AG04449 (cell line): ENCODE data around the gene UQCRH.

Experiments
- CTCF ChIA-PET: fragments of 350-600 bp; formaldehyde crosslinking; extraction: SDS; loops from one replicate; lab custom pipeline; 2021; ENCODE audit warnings: antibody characterized with exemption; lab: Yijun Ruan, JAX
- POLR2A ChIA-PET: fragments of 400-600, 350-600 bp; formaldehyde crosslinking; extraction: SDS; loops from one replicate; lab custom pipeline; 2020; ENCODE audit warnings: antibody characterized with exemption, inconsistent platforms; lab: Yijun Ruan, JAX
- DNase-seq: peaks from one replicate; pipeline ENCODE4 v3.0.0-alpha.2; 2010; ENCODE audit warnings: low read depth, low spot score
- H3K4me3 ChIP-seq: 2 replicates; pipeline ENCODE4 v1.5.1; 2011; ENCODE audit warnings: low read depth, mild to moderate bottlenecking, control low read depth, low read length
- CTCF ChIP-seq: IDR thresholded peaks from one replicate; pipeline ENCODE4 v1.5.1; 2011; ENCODE audit warnings: mild to moderate bottlenecking, moderate library complexity, low read length, control low read depth, inconsistent platforms; ENCODE audit not compliant: insufficient read depth; ENCODE audit errors: missing control alignments

The UQCRH gene

GRCh38 chr1:46281021-46281420 lies 22.5 kb upstream of the UQCRH start:
- CTCF ChIA-PET = no interaction called here
- TF ChIP-seq CTCF = no peak
- H3K4me3 ChIP-seq = no peak overlapping the region
- POLR2A ChIA-PET = interaction anchor here (0.6 kb wide), 1 partner anchor 65 kb away, joined by 3 read pairs; no protein-coding TSS in a partner anchor
- no peak for DNase-seq

DNA sequence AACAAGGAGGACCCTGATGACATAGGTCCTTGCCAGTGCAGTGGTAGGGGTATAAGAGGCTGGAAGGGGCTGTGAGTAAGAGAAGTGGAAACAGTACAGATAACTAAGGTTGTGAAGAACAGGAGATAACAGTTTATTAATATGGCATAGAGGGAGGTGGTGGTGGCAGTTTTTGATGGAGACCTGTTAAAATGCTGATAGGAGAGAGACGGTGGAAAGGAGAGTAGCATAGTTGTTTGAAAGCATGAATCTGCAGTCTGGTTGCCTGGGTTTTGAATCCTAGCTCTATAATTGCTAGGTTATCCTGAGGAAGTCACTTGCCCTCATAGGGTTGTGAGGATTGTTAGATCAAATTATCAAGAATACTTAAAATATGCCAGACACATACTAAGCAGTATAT lies 19.4 kb upstream of the UQCRH start:
- no peak for TF ChIP-seq CTCF
- no peak for DNase-seq
- POLR2A ChIA-PET = interaction anchor here (0.6 kb wide), 1 partner anchor 56 kb away, joined by 3 read pairs; no protein-coding TSS in a partner anchor
- no peak overlapping the region for H3K4me3 ChIP-seq
- CTCF ChIA-PET = interaction anchor here (0.7 to 1.3 kb wide), 3 partner anchors 14 to 64 kb away, joined by 3 read pairs; no protein-coding TSS in a partner anchor

- no peak for TF ChIP-seq CTCF
- H3K4me3 ChIP-seq = no peak overlapping the region
- peak; percentile 69 for DNase-seq
- CTCF ChIA-PET = interaction anchor here (0.7 to 1.3 kb wide), 4 partner anchors 13 to 63 kb away, joined by 3 to 4 read pairs (median 3); no protein-coding TSS in a partner anchor
- POLR2A ChIA-PET = interaction anchor here (0.6 to 1.4 kb wide), 2 partner anchors 11 to 13 kb away, joined by 3 read pairs; no protein-coding TSS in a partner anchor
Observed at GRCh38 chr1:46284597-46285564, 18.6 kb upstream of the UQCRH start.

DNA sequence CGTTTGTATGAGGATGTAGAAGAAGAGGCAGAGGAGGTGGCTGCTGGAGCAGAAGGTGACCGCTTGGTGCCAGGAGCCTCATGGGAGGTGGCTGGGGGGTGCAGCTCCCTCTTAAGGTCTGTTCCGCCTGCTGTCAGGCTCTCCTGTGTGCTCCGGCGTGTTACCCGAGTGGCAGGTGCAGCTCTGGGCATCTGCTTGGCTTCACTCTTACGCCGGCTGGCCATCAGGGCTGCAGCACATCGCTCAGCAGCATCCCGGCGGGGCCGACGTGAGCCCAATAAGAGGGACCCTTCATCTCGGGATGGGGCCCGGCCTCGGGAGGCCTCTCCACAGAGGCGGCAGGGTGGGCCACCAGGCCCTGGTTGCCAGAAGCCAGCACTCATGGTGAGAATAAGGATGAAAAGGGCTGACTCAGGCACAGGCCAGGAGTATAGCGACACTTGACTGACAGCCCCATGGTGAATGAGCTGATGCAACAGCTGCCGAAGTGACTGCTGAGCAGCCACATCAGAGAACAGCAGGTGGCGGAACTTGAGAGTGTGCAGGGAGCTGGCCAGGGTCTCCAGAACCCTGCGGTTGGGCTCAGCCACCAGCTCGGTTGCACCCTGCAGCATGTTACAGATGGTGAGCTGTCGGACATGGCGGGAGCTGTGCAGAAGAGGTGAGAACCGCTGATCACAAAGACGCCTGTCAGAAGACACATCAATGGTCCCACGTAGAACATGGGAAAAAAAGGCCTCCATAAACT lies 17.6 kb upstream of the UQCRH start:
- ChIA-PET POLR2A (interaction anchor here (0.6 to 1.4 kb wide), 2 partner anchors 12 kb away, joined by 3 read pairs; no protein-coding TSS in a partner anchor), CTCF (interaction anchor here (1.3 kb wide), 2 partner anchors 12 to 62 kb away, joined by 3 to 4 read pairs; no protein-coding TSS in a partner anchor)
- no peak for DNase-seq
- no peak for TF ChIP-seq CTCF
- H3K4me3 ChIP-seq = no peak overlapping the region

- TF ChIP-seq CTCF = no peak
- ChIA-PET CTCF (interaction anchor here (0.6 to 1.6 kb wide), 5 partner anchors 8 to 59 kb away, joined by 3 to 7 read pairs (median 4); partner anchors contain the start of gene UQCRH), POLR2A (interaction anchor here (0.8 to 1.7 kb wide), 4 partner anchors 11 to 16 kb away, joined by 3 read pairs; no protein-coding TSS in a partner anchor)
- peak; percentile 65 for DNase-seq
- no peak overlapping the region for H3K4me3 ChIP-seq
Observed at GRCh38 chr1:46288485-46289133, 14.9 kb upstream of the UQCRH start.
